Measurements from ENCODE around the gene IGFN1. TPM values are rescaled to one million over a fixed set of nuclear protein-coding genes. Genes with fewer than 3 reads are reported as not detected.

Gene IGFN1
- total and polyA plus RNA-seq, 2 experiments from 2014 or later, result not detected

- H3K4me1 ChIP-seq (ENCODE audit: insufficient read depth), result 0 out of 2 replicates have a peak, but pooled peaks cover 11% of the 10 kb centered on the region
- DNase-seq (ENCODE audit: low spot score), result peak; percentile 64
- H2AFZ ChIP-seq, result peak overlapping the region; percentile 3; the same call in 1 of the 2 replicates
- Mint-ChIP-seq H3K27me3 (ENCODE audit: insufficient read depth, low read depth, poor library complexity) (peaks cover 2% of the 10 kb centered on the region), H3K36me3 (ENCODE audit: low read depth) (peaks cover 43% of the 10 kb centered on the region), H3K4me1 (peaks cover 16% of the 10 kb centered on the region), H3K27ac (peak overlapping the region; percentile 86), H3K4me3 (peak overlapping the region; percentile 96), H3K9me3 (peaks cover 5% of the 10 kb centered on the region)
- peak; percentile 81 for ATAC-seq
- no peaks in the 10 kb centered on the region for H3K27me3 ChIP-seq (ENCODE audit: insufficient read depth)
- H3K4me2 ChIP-seq, result peak overlapping the region; percentile 99
- H3K9me2 ChIP-seq (ENCODE audit: insufficient read depth), result no peaks in the 10 kb centered on the region
- peaks cover 25% of the 10 kb centered on the region for H3K36me3 ChIP-seq (ENCODE audit: insufficient read depth)
- no peaks in the 10 kb centered on the region for H3F3A ChIP-seq (replicated peaks; ENCODE audit: low read depth)
- H3K4me3 ChIP-seq, result peak overlapping the region; percentile 93
- peaks cover 16% of the 10 kb centered on the region for H3K79me2 ChIP-seq (replicated peaks; ENCODE audit: insufficient read depth)
- H4K20me1 ChIP-seq (replicated peaks; ENCODE audit: insufficient read depth), result peaks cover 6% of the 10 kb centered on the region; the same call in 1 of the 2 replicates
- TF ChIP-seq REST (IDR thresholded peaks at IDR 0.05; ENCODE audit: unreplicated experiment), result no peak
- no peak for TF ChIP-seq JUNB (IDR thresholded peaks at IDR 0.05; ENCODE audit: unreplicated experiment)
- no peak for TF ChIP-seq ZNF114 (CRISPR knock-in tag; IDR thresholded peaks at IDR 0.05)
- TF ChIP-seq ZNF462 (CRISPR knock-in tag; IDR thresholded peaks at IDR 0.05), result no peak
- TF ChIP-seq CTCF (conservative IDR thresholded peaks at IDR 0.05; ENCODE audit: low read depth in 2 of 2), result no peak
- TF ChIP-seq ZNF331 (CRISPR knock-in tag; IDR thresholded peaks at IDR 0.05; ENCODE audit: low read depth), result no peak
- 0 out of 2 replicates have a peak overlapping the region, but pooled peaks have one; percentile 45 for H3K27ac ChIP-seq (ENCODE audit: low read depth)
Observed at GRCh38 chr1:201153474-201154388, 36.9 kb upstream of the IGFN1 start.
